ENCODE measurements around the gene SMC6. TPM values are rescaled to one million over a fixed set of nuclear protein-coding genes. Genes with fewer than 3 reads are reported as not detected.

The SMC6 gene
- total RNA-seq, 1 donor from 2014 or later, result 35.5 TPM

DNA sequence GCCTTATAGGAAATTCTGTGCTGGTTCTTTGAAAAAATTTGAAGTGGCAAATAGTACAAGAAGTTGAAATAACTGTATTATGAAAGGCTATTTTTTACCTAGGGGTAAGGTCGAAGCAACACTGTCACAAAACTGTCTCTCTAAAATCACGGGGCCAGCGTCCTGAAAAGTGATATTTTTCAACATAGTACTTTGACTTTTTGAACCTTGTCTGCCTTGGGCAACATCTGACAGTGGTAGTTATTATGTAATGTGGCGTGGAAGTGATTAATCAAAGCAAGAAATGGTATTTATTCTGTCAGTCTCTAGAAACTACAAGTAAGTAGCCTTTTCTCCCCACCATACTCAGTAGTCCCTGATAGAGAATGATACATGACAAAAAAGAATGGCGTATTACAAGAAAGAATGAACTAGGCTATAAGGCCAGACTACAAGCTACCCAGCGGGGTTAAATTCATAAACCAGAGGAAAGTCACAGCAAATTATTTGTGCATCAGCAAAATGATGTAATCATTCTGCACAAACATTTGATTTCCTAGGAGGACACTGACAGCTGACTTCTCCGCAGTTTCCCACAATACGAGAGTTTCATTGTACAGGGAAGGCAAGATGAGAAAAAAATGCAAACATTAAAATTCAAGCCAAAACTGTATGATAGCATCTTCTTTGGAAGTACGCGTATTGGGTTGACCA is 10.2 kb upstream of the SMC6 start:
- FAIRE-seq, result no peak
- DNase-seq (ENCODE audit: low spot score in 2 of 2), result no peak

DNA sequence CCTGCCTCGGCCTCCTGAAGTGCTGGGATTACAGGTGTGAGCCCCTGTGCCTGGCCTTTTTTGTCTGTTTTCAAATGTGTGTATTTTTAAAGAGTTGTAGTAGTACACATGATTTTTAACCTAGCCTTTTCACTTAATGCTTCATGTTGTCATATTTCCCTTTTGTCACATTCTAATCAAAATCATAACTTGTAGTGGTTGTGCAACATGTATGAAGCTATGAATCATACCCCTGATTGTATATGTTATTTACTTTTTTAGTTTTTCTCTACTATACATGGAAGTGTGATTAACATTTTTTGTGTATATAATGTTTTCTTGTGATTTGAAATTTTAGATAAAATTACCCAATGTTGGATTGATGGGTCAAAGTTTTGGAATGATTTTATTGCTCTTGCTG is 8.8 kb upstream of the SMC6 start:
- FAIRE-seq, result no peak
- DNase-seq (ENCODE audit: low spot score in 2 of 2), result no peak

DNA sequence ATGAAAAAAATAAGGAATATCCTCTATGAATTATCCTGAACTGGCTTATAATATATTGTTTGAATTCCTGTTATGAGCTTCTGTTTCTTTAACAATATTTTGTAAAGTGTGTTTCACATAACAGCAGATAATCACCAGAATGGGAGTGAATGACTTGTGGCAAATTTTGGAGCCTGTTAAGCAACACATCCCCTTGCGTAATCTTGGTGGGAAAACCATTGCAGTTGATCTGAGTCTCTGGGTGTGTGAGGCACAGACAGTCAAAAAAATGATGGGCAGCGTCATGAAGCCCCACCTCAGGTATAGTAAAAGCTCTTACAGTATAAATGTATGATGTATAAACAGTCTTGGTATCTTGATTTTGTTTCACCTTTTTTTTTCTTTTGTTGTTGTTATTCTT is 6.2 kb upstream of the SMC6 start:
- DNase-seq (ENCODE audit: low spot score in 2 of 2) (no peak), FAIRE-seq (no peak)

DNA sequence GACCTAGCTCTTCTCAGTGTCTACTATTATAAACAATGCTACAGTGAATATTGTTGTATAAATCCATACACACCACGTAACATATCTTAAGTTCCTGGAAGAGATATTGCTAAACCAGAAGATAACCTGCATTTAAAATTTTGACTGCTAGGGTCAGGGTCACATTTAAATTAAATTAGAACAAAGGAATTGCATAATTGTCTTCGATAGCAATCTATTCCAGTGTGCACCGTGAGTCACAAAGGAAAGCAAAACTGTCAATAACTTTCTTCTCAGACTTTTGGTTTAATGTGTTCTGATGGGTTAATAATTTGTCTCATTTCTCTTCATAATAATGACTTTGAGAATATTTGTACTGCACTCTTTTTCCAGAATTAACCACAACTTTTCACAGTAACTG is 4.5 kb upstream of the SMC6 start:
- FAIRE-seq, result no peak

DNA sequence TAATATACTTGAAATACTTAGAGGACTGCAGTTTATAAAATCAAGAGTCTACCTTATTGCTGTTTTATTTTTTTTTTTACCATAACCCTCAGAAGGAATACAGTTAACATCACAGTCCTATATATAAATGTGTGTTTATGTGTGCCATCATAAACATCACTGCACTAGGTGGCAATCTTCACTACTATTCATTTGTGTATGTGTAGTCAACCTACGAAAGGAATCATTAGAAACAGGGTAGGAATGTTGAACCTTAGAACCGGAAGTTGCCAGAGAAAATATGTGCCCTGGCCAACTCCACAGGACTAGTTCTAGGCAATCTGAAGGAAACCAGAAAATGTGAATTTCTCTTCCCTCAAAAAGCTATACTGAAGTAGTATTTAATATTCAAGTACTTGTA is 3.7 kb upstream of the SMC6 start:
- no peak for FAIRE-seq

More for the DNA sequence above, 4.5 kb upstream of the SMC6 start:
- DNase-seq (ENCODE audit: low spot score in 2 of 2), result no peak

DNA sequence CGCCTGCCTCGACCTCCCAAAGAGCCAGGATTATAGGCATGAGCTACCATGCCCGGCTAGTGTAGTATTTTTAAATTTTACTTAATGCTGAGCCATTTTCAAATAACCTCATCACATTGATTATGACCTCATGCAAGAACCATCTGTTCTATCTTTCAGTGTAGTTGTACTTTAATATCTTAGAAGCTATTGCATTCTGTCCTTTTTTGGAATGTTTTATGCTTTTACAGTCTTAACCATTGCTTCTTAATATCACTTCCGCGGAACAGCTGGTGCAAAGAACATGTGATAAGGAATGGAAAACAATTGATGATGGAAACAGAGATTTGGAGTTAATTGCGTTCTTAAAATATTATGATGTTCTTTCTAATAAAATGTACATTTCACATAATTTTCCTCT is 3.1 kb upstream of the SMC6 start:
- DNase-seq (ENCODE audit: low spot score in 2 of 2), result no peak
- FAIRE-seq, result no peak

More for the DNA sequence above, 3.7 kb upstream of the SMC6 start:
- DNase-seq (ENCODE audit: low spot score in 2 of 2), result no peak

DNA sequence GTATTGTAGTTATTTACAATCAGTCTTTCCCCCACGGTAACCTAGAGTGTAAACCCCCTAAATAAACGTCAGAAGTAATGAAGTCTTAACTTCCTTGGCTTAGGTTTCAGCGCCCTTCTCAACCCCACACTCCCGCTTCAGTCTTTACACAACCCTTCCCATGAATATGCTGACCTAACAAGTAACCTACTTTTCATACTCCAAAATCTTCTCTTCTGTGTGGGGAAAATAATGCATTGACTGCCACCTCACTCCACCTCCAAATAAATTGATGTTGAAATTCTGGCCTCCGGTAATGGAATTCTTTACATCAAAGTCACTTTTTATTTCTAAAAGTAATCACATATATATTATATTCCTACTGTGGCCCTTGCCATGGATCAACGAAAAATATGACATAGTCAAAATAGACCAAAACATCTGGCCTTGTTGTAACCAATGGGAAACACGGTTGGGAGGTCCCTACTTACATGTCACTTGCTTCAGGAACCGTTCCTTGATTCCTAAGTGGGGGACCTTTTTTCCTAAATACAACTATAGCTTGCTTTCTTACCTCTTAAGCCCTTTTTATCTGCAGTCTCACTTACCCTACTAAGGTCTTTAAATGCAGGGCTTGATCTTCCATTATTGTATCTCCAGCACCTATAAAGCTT is 1.3 kb upstream of the SMC6 start:
- FAIRE-seq, result no peak
- no peak for DNase-seq (ENCODE audit: low spot score in 2 of 2)

DNA sequence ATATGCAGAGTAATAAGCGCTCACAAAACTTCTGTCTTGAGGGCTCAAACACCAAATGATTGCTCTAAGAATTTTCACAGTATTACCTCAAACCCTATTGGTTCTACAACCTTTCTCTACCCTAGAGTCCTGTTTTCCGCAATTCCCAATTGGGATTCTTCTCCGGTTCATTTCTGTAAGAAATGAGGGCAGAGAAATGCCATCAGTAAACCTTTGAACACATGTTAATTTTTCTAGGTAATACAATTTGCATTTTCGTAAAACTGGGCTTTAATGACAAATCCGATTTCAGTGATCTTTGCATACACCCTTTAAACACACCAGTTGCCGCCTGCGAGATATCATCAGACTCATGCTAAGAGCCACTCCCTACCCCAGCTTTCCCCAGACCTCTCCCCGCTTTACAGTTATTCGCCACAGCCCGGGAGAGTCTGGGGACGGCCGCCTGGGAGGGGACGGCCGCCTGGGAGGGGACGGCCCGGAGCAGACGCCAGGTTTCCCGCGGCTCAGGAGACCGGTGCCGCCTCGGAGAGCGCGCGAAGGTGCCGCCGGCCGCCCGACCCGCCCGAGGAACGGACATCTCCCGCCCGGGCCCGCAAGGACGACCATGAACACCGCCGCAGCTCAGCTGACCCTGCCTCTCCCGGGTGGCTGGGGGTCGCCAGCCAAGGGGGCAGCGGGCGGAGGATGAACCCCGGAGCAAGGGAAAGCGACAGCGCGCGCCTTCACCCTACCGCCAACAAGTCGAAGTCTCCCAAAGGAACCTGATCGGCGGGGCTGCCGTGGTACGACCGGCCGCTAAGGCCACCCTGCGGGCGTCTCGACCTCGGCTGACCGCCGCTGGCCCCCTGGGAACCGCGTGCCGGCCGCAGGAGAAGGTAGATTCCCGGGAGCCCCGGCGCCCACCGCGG is 463 bp downstream of the SMC6 start:
- DNase-seq (ENCODE audit: low spot score in 2 of 2), result no peak
- no peak for FAIRE-seq

DNA sequence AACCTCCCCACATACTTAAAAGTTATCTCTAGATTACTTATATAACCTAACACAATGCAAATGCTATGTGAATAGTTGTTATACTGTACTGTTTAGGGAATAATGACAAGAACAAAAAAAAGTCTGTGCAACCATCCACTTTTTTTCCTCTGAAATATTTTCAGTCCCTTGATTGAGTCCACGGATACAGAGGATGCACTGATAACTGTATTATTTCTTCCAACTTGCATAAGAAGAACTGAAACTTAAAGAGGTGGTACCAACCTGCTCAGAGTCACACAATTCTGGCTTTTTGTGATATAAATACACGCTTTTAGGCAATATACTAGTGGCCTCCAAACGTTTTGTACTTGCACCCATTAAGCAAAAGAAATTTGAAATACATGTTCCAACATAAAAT is 1.4 kb downstream of the SMC6 start:
- FAIRE-seq, result no peak
- DNase-seq (ENCODE audit: low spot score in 2 of 2), result no peak

DNA sequence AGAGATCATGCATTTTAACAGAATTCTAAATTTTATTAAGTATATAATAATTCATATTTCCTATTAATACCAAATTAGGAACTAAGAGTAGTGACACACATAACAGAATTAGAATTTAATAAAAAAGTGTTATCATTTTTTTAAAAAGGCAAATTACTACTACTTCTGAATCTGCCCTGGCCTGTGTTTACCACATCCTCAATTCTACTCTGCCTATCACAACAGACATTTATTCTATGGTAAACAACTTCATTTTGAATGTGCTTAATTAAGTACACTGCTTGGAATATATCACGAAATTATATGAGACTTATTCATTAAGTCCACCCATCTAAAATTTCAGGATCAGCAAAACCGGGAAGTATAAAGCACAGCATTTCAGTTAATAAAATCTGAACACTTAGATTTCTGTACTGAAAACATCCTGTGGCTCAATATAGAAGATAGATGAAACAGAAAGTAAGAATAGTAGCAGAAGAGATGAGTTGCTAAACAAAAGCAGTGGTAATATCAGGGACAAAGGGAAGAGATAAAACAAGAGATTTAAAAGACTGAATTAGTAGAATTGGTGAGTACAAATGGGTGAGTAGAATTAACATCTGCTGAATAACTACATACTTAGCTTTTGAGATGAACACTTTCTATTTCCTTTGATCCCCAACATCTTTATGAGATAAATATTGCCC is 3.7 kb downstream of the SMC6 start:
- no peak for DNase-seq (ENCODE audit: low spot score in 2 of 2)
- no peak for FAIRE-seq

DNA sequence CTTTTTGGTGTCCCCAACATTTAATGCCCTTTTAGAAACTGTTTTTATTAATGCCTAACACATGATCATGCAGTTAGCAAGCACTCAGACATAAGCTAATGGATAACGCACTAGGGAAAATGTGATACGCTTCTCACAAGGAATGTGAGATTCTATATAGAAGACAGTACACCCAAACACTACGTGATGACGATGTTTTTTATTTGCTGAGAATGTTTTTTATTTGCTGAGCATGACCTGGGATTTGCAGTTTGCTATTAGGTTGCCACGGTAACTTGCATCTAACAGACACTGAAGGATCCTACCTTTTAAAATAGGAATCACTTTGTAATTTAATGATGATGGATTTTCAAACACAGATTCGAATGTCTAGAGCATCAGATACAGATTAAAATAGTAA is 4.9 kb downstream of the SMC6 start:
- FAIRE-seq (no peak), DNase-seq (ENCODE audit: low spot score in 2 of 2) (no peak)

DNA sequence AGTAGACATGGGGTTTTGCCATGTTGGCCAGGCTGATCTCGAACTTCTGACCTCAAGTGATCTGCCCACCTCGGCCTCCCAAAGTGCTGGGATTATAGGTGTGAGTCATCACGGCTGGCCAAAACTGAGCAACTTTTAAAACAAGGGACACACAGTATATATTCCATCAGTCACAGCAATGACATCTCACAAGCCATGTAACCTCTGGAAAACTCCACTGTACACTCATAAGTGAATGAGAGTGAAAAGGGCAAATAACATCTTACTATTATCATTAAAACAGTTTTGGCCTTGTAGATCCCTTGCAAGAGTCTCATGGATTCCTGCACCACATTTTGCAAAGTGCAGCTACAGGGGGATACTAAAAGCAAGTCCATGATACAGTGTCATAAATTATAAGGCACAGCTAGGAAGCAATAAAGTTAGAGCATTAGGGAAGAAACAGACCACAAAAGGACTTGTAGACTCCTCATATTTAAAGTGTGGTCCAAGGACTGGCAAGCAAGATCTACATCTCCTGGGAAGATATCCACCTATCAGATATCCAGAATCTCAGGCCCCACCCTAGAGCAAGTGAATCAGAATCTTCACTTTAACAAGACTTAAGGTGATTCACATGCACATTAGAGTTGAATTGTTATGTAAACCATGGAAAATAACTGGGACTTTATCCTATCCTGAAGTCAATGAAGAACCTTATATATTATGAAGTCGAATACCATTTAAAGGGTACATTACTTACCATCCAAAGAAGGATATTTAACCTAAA is 5.7 kb downstream of the SMC6 start:
- DNase-seq (ENCODE audit: low spot score in 2 of 2) (no peak), FAIRE-seq (no peak)

DNA sequence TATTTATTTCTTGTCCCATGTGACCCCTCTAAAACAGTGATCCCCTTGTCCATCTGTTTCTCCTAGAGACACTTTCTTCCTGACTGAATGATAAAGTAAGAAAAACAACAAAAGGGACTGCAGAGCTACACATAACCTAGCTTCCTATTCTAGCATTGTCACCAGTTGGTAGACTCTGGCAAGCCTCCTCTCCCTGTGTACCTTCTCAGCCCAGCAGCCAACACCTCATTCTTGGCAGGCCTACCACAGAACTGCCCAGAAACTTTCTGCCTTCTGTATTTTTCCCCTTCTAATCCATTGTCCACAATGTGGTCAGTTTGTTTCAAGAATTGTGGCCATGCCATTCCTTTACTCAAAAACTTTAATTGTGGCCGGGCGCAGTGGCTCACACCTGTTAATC is 13.4 kb downstream of the SMC6 start:
- FAIRE-seq, result no peak
- DNase-seq (ENCODE audit: low spot score in 2 of 2), result no peak

DNA sequence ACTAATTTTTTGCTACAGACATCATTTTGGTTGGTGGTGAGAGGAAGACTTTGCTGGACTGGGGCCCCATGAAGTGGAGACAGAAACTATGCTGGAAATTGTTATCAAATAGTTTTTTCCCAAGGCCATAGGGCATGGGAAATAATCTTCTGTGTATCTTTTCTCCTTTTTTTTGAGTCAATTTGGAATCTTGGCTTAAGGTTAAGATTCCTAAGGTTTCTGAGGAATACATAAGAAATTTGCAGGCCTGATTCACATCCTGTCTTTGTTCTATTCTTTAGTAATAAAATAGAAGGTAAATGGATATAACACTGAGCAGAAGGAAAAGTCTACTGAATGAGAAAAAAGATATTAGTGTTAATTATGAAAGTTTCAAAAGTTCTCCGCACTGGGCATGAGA is 16.6 kb downstream of the SMC6 start:
- DNase-seq (ENCODE audit: low spot score in 2 of 2) (no peak), FAIRE-seq (no peak)

DNA sequence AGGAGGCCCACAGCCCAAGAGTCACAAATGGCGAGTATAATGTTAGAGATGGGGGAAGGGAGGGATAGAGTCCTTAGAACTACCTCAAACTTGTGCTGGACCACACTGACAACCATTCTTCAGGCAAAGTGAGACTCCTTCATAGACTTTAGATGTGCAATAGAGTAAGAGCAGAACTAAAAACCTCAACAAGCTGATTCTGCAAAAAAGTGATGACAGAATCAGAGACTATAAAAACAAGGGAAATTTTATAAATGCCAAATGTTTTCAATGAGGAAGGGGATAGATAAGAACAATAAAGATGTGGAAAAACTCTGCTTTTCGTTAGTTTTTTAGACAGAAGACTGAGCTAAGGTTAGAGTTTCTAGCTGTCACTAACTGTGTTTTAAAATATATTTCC is 17.7 kb downstream of the SMC6 start:
- no peak for DNase-seq (ENCODE audit: low spot score in 2 of 2)
- no peak for FAIRE-seq

DNA sequence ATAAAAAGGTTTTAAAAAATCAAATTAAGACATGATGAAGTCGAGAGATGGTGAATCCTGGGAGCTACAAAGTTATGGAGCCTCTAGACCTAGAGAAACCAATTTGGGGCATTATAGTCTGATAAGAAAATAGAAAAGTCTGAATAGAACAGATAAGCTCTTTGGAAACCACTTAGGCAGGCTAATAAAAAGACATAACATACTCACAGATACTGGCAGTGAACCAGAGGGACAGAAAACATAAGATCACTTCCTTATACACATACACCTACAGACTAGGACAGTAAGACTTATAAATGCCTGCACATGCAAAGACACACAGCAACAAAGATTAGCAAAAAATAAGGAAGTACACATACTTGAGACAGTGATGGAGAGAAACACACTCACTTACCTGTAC is 20.0 kb downstream of the SMC6 start:
- FAIRE-seq (no peak), DNase-seq (ENCODE audit: low spot score in 2 of 2) (no peak)

DNA sequence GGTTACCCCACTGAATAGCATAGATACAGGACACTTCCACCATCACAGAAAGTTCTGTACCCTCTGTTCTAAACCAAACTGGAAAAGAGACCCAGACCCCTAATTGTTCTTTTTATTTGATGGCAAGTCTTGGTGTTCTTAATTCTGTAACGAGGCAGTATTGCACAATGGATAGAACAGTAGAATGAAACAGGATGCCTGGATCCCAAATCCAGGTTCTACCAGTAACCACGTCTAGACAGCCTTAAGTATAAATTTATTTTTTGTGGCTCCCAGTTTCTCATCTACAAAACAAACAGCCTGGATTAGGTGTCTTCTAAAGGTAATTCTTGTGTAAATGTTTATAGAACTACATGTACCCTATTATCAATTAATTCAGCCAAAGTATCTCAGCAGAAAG is 23.7 kb downstream of the SMC6 start:
- DNase-seq (ENCODE audit: low spot score in 2 of 2) (no peak), FAIRE-seq (no peak)

DNA sequence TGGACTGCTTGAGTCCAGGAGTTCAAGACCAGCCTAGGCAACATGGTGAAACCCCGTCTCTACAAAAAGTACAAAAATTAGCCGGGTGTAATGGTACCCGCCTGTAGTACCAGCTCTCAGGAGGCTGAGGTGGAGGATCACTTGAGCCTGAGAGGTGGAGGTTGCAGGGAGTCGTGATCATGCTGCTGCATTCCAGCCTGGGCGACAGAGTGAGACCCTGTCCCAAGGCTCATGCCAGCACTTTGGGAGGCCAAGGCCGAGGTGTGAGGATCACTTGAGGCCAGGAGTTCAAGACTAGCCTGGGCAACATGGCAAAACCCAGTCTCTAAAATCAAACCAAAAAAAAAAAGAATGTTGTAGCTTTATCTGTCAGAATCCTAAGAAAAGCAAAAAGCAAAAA is 25.4 kb downstream of the SMC6 start:
- FAIRE-seq (no peak), DNase-seq (ENCODE audit: low spot score in 2 of 2) (no peak)

DNA sequence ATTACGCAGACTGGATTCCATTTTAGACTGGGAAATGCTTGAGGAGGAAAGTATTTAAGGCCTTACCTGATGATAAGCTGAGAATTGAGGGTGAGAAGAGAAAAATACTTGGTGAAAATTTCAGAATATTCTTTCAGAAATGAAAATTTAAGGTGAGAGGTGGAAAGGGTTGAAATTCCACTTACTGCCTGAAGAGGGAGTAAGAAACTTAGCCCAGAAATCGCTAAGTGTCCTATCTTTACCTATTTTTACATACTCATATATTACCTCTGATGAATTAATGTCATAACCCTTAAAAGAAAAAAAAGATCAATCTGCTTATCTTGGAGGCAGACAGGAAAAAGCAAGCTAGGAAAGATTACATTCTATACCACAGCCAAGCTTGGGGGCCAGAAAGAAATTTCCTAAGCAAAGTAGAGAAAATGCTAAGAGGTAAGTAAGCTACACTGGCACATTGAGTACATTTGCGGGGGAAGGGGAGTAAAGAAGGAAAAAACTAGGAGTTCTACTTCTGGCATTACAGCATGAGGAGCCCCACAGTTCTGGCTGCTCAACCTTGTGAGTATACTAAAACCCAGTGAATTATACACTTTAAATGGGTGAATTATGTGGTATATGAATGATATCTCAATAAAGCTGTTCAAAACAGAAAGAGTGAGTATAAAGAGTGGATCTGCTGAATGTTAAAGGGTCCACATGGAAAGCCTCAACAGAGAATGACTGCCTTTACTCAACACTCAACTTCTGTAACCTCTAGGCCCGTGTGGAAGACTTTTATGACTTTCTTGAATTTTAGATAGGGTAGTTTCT is 33.8 kb downstream of the SMC6 start:
- peak in 1 of 2 donors; percentile 7 for DNase-seq (ENCODE audit: low spot score in 2 of 2)
- FAIRE-seq, result no peak
